ENCODE results near the gene PSORS1C1. TPM values are rescaled to one million over a fixed set of nuclear protein-coding genes. Genes with fewer than 3 reads are reported as not detected.

PSORS1C1 gene
- total and polyA plus RNA-seq, 9 donors = 0.45 to 7.8 (median 2.3) TPM

DNA sequence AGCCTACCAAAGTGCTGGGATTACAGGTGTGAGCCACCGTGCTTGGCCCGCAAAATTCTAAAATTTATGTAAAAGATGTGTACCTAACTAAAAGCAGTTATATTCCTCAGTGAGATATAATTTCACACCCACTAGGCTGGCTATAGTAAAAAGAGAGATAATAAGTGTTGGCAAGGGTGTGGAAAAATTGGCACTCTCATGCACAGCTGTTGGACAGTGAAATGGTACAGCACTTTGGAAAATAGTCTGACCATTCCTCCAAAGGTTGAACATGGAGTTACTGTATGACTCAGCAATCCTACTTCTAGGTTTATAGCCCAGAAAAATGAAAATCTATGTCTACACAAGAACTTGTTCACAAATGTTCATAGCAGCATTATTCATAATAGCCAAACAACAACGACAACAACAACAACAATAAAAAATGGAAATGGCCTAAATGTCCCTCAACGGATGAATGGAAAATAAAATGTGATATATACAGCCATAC lies 16.1 kb upstream of the PSORS1C1 start:
- no peak for DNase-seq
- Histone ChIP-seq H3K36me3 (no peaks in the 10 kb centered on the region), H3K27me3 (no peaks in the 10 kb centered on the region), H3K27ac (no peak overlapping the region), H3K4me1 (ENCODE audit: insufficient read depth) (no peaks in the 10 kb centered on the region), H3K4me3 (no peak overlapping the region), H3K9me3 (no peaks in the 10 kb centered on the region)
- intact Hi-C loops (cut with DNase I) = loop anchor here in 1 of 4 donors (10.0 kb wide), 1 partner anchor 1456 kb away; no protein-coding TSS in a partner anchor
- TF ChIP-seq, protein P1, sequence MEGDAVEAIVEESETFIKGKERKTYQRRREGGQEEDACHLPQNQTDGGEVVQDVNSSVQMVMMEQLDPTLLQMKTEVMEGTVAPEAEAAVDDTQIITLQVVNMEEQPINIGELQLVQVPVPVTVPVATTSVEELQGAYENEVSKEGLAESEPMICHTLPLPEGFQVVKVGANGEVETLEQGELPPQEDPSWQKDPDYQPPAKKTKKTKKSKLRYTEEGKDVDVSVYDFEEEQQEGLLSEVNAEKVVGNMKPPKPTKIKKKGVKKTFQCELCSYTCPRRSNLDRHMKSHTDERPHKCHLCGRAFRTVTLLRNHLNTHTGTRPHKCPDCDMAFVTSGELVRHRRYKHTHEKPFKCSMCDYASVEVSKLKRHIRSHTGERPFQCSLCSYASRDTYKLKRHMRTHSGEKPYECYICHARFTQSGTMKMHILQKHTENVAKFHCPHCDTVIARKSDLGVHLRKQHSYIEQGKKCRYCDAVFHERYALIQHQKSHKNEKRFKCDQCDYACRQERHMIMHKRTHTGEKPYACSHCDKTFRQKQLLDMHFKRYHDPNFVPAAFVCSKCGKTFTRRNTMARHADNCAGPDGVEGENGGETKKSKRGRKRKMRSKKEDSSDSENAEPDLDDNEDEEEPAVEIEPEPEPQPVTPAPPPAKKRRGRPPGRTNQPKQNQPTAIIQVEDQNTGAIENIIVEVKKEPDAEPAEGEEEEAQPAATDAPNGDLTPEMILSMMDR (IDR thresholded peaks at IDR 0.05) = no peak
- TF ChIP-seq EP300 (IDR thresholded peaks at IDR 0.05) (no peak), POLR2A (IDR thresholded peaks at IDR 0.05) (no peak)
- 88 to 96% (median 93%) methylated on average over 4 of the region's 4 CpGs for WGBS, 3 donors

DNA sequence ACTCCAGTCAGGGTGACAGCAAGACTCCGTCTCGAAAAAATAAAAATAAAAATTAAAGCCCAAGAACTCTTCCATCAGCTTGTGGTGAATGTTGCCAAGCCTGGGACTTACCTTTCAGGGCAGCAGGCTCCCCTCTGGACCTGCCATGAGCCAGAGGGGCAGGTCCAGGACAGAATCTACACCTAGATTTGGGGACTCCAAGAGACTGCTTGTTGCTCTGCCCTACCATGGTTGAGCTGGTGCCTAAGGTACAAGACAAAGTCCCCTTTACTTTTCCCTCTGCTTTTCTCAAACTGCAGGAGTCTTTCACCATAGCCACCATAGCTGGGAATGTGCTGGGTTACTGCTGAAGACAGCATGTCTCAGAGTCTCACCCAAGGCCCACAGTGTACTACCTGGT lies 11.5 kb upstream of the PSORS1C1 start:
- Histone ChIP-seq H3K4me1 (ENCODE audit: insufficient read depth) (no peaks in the 10 kb centered on the region), H3K36me3 (no peaks in the 10 kb centered on the region), H3K4me3 (no peak overlapping the region), H3K27ac (no peak overlapping the region), H3K27me3 (no peaks in the 10 kb centered on the region), H3K9me3 (no peaks in the 10 kb centered on the region)
- TF ChIP-seq, protein P1 (IDR thresholded peaks at IDR 0.05) = no peak
- TF ChIP-seq EP300 (IDR thresholded peaks at IDR 0.05) (no peak), POLR2A (IDR thresholded peaks at IDR 0.05) (no peak)
- intact Hi-C loops (cut with DNase I) = no loop called here
- DNase-seq = no peak
- WGBS, 3 donors = 77 to 97% (median 91%) methylated on average over 2 of the region's 2 CpGs

DNA sequence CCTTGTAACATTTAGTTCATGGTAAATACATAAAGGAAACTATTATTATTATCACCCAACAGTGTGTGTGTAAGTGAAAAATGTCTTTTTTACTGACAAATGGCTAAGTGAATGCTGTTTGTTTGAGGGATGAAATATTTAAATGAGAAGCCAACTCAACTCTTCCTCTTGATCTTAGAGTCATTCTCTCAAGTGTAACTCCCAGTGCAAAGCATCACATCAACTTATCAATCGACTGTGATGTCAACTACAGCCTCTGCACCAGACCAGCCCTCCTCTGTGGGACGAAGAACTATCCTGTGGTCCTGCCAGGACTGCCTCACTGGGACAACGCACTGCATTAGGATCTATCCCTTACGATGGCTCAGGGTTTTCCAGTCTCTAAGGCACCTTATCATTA lies 7.5 kb upstream of the PSORS1C1 start:
- H3K27me3 ChIP-seq = no peaks in the 10 kb centered on the region
- DNase-seq = peak in 1 of 5 donors; percentile 2
- no peak overlapping the region for H3K27ac ChIP-seq
- intact Hi-C loops (cut with DNase I) = no loop called here
- no peaks in the 10 kb centered on the region for H3K9me3 ChIP-seq
- H3K4me3 ChIP-seq = no peak overlapping the region
- no peaks in the 10 kb centered on the region for H3K4me1 ChIP-seq (ENCODE audit: insufficient read depth)
- H3K36me3 ChIP-seq = no peaks in the 10 kb centered on the region
- TF ChIP-seq EP300 (IDR thresholded peaks at IDR 0.05) = no peak
- TF ChIP-seq POLR2A (IDR thresholded peaks at IDR 0.05) = no peak
- TF ChIP-seq, protein P1 (IDR thresholded peaks at IDR 0.05) = no peak
- 57 to 61% (median 60%) methylated on average over 4 of the region's 4 CpGs for WGBS, 3 donors

DNA sequence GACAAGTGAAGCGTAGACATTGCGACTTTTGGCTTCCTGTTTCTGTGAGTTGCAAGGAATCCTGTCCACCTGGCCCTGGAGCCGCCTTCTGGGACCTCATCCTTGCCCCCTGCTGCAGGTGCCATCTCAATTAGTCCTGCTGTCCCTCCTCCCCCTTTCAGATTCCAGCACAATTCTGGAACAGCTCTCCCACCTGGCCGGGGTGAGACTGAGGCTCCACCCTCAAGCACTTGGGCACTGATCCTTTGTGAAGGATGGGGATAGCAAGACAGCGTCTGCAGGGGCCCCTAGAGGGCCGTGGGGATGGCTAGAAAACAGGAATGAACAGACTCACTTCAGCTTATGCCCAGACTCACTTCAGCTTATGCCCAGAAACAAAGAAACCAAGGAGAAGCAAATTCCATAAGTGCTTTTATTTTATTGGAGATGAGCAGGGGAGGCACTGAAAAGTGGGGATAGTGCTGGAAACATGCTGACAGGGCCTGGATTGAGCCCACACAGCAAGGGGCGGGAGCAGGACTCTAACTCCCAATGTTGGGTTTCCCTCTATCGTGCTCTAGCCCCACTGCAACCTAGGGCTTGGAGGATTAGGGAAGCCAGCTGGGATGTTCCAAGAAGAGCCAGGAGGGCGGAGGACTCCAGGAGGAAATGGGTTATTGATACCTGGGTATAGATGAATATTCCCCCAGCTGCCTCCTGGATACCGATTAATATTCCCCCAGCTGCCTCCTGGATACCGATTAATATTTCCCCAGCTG lies 3.6 kb upstream of the PSORS1C1 start:
- H3K4me3 ChIP-seq = no peak overlapping the region
- intact Hi-C loops (cut with DNase I) = no loop called here
- DNase-seq = no peak

DNA sequence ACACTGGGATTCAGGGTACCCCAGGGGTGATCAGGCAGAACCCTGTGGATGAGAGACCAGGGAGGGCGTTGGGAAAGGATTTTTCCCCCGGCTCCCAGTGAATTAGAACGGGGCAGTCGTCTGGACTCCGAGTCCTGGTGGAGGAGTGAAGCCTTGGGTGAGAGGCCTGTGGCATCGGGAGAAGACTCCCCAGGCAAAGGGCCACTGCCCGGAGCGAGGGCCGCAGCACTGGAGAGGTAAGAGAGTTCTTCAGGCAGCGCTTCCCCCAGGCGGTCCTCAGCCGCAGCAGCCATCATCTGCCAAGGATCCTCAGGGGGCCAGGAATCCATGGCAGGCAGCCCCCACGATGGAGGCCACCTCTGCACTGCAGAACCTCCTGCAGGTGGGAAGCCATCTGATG lies 2.9 kb upstream of the PSORS1C1 start:
- Histone ChIP-seq H3K4me3 (no peak overlapping the region), H3K4me1 (ENCODE audit: insufficient read depth) (peaks cover 5% of the 10 kb centered on the region), H3K27me3 (no peaks in the 10 kb centered on the region), H3K36me3 (no peaks in the 10 kb centered on the region), H3K9me3 (no peaks in the 10 kb centered on the region), H3K27ac (no peak overlapping the region)
- intact Hi-C loops (cut with DNase I) = no loop called here
- no peak for DNase-seq
- 86 to 89% (median 87%) methylated on average over 13 of the region's 13 CpGs for WGBS, 3 donors
- no peak for TF ChIP-seq EP300 (IDR thresholded peaks at IDR 0.05)
- TF ChIP-seq, protein P1 (IDR thresholded peaks at IDR 0.05) = no peak
- no peak for TF ChIP-seq POLR2A (IDR thresholded peaks at IDR 0.05)

More for the DNA sequence above, 3.6 kb upstream of the PSORS1C1 start:
- Histone ChIP-seq H3K27me3 (no peaks in the 10 kb centered on the region), H3K4me1 (ENCODE audit: insufficient read depth) (peaks cover 3% of the 10 kb centered on the region), H3K9me3 (no peaks in the 10 kb centered on the region), H3K27ac (no peak overlapping the region), H3K36me3 (no peaks in the 10 kb centered on the region)
- 66 to 74% (median 67%) methylated on average over 11 of the region's 11 CpGs for WGBS, 3 donors
- TF ChIP-seq POLR2A (IDR thresholded peaks at IDR 0.05) = no peak

Data from ovary (tissue), 9 donors.